ENCODE data around the gene CSNK1D.

Gene CSNK1D

DNA sequence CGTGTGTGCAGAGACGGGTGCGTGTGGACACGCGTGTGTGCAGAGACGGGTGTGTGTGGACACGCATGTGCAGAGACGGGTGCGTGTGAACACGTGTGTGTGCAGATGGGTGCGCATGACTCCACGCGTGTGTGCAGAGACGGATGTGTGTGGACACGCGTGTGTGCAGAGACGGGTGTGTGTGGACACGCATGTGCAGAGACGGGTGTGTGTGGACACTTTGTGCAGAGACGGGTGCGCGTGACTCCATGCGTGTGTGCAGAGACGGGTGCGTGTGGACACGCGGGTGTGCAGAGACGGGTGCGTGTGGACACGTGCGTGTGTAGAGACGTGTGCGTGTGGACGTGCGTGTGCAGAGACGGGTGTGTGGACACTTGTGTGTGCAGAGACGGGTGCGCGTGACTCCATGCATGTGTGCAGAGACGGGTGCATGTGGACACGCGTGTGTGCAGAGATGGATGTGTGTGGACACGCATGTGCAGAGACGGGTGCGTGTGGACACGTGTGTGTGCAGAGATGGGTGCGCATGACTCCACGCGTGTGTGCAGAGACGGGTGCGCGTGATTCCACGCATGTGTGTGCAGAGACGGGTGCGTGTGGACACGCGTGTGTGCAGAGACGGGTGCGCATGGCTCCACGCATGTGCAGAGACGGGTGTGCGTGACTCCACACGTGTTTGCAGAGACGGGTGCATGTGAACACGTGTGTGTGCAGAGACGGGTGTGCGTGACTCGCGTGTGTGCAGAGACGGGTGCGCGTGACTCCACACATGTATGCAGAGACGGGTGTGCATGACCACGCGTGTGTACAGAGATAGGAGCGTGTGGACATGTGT is 45.5 kb upstream of the CSNK1D start:
- no peak for DNase-seq (ENCODE audit: low read depth)
- TF ChIP-seq, protein P1, sequence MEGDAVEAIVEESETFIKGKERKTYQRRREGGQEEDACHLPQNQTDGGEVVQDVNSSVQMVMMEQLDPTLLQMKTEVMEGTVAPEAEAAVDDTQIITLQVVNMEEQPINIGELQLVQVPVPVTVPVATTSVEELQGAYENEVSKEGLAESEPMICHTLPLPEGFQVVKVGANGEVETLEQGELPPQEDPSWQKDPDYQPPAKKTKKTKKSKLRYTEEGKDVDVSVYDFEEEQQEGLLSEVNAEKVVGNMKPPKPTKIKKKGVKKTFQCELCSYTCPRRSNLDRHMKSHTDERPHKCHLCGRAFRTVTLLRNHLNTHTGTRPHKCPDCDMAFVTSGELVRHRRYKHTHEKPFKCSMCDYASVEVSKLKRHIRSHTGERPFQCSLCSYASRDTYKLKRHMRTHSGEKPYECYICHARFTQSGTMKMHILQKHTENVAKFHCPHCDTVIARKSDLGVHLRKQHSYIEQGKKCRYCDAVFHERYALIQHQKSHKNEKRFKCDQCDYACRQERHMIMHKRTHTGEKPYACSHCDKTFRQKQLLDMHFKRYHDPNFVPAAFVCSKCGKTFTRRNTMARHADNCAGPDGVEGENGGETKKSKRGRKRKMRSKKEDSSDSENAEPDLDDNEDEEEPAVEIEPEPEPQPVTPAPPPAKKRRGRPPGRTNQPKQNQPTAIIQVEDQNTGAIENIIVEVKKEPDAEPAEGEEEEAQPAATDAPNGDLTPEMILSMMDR (conservative IDR thresholded peaks at IDR 0.05; ENCODE audit: low read length): no peak
- H3K4me3 ChIP-seq (ENCODE audit: low read length): no peak overlapping the region

GRCh38 chr17:82318169-82318498 is 44.6 kb upstream of the CSNK1D start:
- no peak overlapping the region for H3K4me3 ChIP-seq (ENCODE audit: low read length)
- no peak for DNase-seq (ENCODE audit: low read depth)
- TF ChIP-seq, protein P1 (conservative IDR thresholded peaks at IDR 0.05; ENCODE audit: low read length): no peak

DNA sequence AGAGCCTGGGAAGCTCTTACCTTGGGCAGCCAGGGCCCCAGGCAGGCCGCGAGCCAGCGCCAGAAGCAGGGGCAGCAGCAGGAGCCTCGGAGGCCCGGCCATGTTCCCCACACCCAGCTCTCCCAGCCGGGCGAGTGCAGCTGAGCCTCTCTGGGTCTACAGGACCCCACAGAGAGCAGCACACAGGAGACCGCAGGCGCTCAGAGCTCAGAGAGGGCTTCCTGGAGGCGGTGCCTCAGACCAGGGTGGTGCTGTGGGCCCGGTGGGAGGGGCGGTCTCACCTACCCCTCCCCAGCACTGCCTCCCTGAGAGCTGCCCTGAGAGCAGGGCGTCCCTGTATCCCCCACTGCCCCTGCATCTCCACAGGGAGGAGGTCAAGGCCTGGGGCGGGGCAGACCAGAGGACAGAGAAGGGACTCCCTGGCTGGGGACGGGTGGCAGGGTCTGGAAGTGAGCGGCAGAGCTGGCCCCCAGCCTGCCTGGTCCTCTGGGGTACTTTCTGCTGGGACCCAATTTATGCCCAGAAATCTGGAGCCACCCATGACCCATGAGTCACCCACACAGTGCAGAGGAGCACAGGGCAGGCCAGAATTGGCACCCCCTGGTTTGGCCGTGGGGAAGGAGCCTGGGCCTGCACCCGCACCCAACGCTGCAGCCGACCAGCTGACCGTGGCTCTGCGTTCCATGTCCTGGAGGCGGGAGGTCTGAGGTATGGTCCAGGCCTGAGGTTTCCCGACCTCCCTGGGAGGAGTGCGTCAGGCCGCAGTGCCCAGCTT is 44.1 kb upstream of the CSNK1D start, which contains the start of gene CD7:
CD7 (minus strand) TSS at position 215 of the 775 bp plus-strand sequence; CDS start at position 102, 113 bp downstream.
- TF ChIP-seq, protein P1 (conservative IDR thresholded peaks at IDR 0.05; ENCODE audit: low read length): no peak
- no peak for DNase-seq (ENCODE audit: low read depth)
- no peak within 1 kb of the TSS for H3K4me3 ChIP-seq (ENCODE audit: low read length)

DNA sequence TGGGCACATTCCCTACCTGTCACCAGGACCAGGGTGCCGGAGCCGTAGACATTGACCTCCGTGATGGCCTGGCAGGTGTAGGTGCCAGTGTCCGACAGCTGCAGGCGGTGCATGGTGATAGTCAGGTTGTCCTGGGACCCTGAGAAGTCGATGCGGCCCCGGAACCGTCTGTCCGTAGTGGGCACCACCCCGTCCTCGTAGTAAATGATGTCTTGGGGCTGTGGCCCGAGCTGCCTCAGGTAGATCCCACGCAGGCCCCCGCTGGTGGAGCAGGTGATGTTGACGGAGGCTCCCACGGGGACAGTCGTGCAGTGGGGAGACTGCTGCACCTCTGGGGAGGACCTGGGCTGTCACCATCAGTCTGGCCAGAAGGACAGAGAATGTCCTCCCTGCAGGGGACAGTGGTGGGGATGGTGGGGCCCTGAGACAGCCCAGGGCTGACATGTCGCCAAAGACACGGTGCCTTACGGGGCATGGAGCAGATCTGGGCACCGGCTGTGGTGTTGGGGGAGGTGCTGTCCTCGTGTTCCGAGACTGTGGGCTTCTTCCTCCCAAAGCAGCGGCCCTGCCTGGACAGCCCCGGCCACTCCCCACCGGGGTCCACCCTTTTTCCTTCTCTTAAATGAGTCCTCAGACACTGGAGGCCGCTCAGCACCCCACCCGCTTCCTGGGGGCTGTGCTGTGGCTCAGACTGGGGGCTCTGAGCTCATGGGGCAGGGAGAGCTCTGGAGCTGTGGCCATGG is 43.3 kb upstream of the CSNK1D start:
- H3K4me3 ChIP-seq (ENCODE audit: low read length): no peak overlapping the region

DNA sequence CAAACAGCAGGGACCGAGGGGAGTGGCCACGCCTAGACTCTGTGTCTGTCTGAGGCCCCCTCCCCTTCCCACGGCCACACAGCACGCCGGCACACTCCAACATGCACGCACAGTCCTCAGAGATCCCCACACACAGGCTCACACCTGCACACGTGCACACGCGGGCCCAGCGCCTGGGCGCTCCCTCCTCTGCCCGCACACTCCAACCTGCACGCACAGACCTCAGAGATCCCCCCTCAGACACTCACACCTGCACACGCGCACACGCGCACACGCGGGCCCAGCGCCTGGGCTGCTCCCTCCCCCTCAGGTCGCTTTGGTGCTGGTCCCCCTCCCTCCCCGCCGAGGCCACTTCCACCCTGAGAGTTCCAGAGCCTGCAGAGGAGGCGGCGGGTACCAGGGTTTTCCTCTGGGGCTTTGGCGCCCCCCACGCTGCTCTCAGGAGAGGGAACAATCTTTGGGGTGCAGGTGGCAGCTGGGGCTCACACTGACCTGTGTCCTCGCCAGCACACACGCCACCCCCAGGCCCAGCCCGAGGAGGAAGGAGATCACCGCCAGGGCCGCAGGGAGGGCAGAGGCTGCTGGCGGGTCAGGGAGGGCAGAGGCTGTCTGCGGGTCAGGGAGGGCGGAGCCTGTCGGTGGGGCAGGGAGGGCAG is 42.3 kb upstream of the CSNK1D start:
- no peak overlapping the region for H3K4me3 ChIP-seq (ENCODE audit: low read length)
- TF ChIP-seq, protein P1 (conservative IDR thresholded peaks at IDR 0.05; ENCODE audit: low read length): no peak
- no peak for DNase-seq (ENCODE audit: low read depth)

More for the DNA sequence above, 43.3 kb upstream of the CSNK1D start:
- TF ChIP-seq, protein P1 (conservative IDR thresholded peaks at IDR 0.05; ENCODE audit: low read length): no peak
- DNase-seq (ENCODE audit: low read depth): no peak

DNA sequence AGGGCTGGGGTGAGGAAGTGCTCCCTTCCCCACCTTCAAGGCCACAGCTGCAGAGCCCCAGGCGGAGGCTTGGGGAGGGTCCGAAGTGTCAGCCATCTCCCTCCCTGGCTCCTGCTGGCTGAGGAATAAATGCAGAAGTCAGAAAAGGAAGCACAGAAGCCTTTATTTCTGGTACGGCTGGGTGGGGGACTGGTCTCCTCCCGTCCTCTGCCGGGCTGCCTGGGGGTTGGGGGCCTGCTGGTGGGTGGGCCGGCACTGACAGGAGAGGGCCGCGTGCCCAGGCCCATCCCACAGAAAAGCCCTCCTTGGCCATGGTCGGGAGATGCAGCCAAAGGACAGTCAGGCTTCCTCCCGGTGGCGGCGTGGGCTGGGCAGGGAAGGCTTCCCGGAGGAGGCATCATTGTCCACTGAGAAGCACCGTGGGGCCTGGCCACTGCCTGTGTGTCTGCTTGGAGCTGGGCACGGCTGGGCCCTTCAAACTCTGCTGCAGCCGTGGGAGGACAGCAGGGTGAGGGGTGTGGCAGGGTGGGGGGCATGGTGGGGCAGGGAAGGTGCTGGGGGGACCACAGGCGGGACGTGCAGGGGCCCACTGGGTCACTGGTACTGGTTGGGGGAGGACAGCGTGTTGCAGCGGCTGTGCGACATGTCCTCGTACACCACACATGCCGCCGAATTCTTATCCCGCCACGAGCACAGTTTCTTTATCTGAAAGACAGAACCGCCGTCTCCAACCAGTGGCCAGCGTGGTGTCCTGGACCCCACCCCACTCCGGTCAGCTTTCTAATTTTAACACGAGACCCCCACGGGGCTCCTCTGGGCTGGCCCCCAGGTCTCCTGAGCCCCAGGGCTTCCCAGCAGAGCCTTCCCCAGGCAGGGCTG is 41.5 kb upstream of the CSNK1D start:
- no peak overlapping the region for H3K4me3 ChIP-seq (ENCODE audit: low read length)
- TF ChIP-seq, protein P1 (conservative IDR thresholded peaks at IDR 0.05; ENCODE audit: low read length): no peak
- no peak for DNase-seq (ENCODE audit: low read depth)

All from AG10803 (cell line).